ENCODE measurements around the gene TTLL12. TPM values are rescaled to one million over a fixed set of nuclear protein-coding genes. Genes with fewer than 3 reads are reported as not detected.
A peak's percentile ranks its signal among the peaks of the same experiment; 100 is the strongest.

TTLL12 gene
- total and polyA plus RNA-seq, 5 experiments from 2014 or later, result 16.2 to 31.4 (median 26.0) TPM

GRCh38 chr22:43187171-43188099 is 501 bp upstream of the TTLL12 start:
- peak; percentile 93 to 98 (median 95) for DNase-seq
- peak; percentile 89 to 92 for ATAC-seq
- POLR2A ChIA-PET, result interaction anchor here (0.6 to 2.8 kb wide), 11 partner anchors 8 to 1292 kb away, joined by 3 to 33 read pairs (median 4); partner anchors contain the start of genes ARFGAP3, BIK, CYB5R3 and MCAT
- Mint-ChIP-seq H3K27me3 (peaks cover 0 to 2% (median 0%) of the 10 kb centered on the region in 5 donors), H3K4me3 (peak overlapping the region; percentile 74 to 87 (median 83)), H3K4me1 (peaks cover 13 to 30% (median 20%) of the 10 kb centered on the region in 4 donors), H3K36me3 (peaks cover 0 to 2% (median 2%) of the 10 kb centered on the region in 3 donors), H3K9me3 (peaks cover 0 to 3% (median 0%) of the 10 kb centered on the region in 9 donors), H3K27ac (peak overlapping the region; percentile 94 to 99 (median 98))

- no peaks in the 10 kb centered on the region for H3K27me3 Mint-ChIP-seq
- H3K4me1 Mint-ChIP-seq, result peaks cover 15 to 32% (median 23%) of the 10 kb centered on the region in 4 donors
- H3K9me3 Mint-ChIP-seq, result peaks cover 0 to 1% (median 0%) of the 10 kb centered on the region in 9 donors
- peak overlapping the region; percentile 58 to 84 (median 71) for H3K4me3 Mint-ChIP-seq
- H3K27ac Mint-ChIP-seq, result peak overlapping the region in 8 of 10 donors; percentile 3 to 83 (median 64)
- peaks cover 0 to 4% (median 2%) of the 10 kb centered on the region in 3 donors for H3K36me3 Mint-ChIP-seq
- POLR2A ChIA-PET, result interaction anchor here (1.0 to 2.8 kb wide), 3 partner anchors 35 to 171 kb away, joined by 3 to 33 read pairs (median 17); partner anchors contain the start of genes MCAT, PACSIN2 and TSPO
- no peak for ATAC-seq
- peak in 1 of 10 donors; percentile 65 for DNase-seq
Measured at GRCh38 chr22:43185860-43186261, 1.1 kb downstream of the TTLL12 start.

- H3K4me3 Mint-ChIP-seq, result peak overlapping the region in 4 of 10 donors; percentile 20 to 58 (median 54)
- DNase-seq (peak in 1 of 10 donors; percentile 40), ATAC-seq (no peak)
- H3K36me3 Mint-ChIP-seq, result peaks cover 0 to 17% (median 10%) of the 10 kb centered on the region in 3 donors
- H3K4me1 Mint-ChIP-seq, result peaks cover 15 to 30% (median 23%) of the 10 kb centered on the region in 4 donors
- no peaks in the 10 kb centered on the region for H3K9me3 Mint-ChIP-seq
- H3K27ac Mint-ChIP-seq, result peak overlapping the region in 1 of 10 donors; percentile 81
- POLR2A ChIA-PET, result no interaction called here
- no peaks in the 10 kb centered on the region for H3K27me3 Mint-ChIP-seq
Measured at GRCh38 chr22:43183496-43184277, 3.2 kb downstream of the TTLL12 start.

- H3K27ac Mint-ChIP-seq, result peak overlapping the region in 1 of 10 donors; percentile 63
- H3K27me3 Mint-ChIP-seq, result no peaks in the 10 kb centered on the region
- no peak for ATAC-seq
Measured at GRCh38 chr22:43182726-43183125, 4.2 kb downstream of the TTLL12 start.

GRCh38 chr22:43182118-43182517 is 4.8 kb downstream of the TTLL12 start:
- POLR2A ChIA-PET, result no interaction called here
- Mint-ChIP-seq H3K9me3 (no peaks in the 10 kb centered on the region), H3K27ac (no peak overlapping the region), H3K27me3 (no peaks in the 10 kb centered on the region), H3K4me1 (peaks cover 15 to 24% (median 19%) of the 10 kb centered on the region in 4 donors), H3K4me3 (no peak overlapping the region), H3K36me3 (peaks cover 0 to 27% (median 11%) of the 10 kb centered on the region in 3 donors)
- DNase-seq (peak in 1 of 10 donors; percentile 43), ATAC-seq (no peak)

More at GRCh38 chr22:43182726-43183125, 4.2 kb downstream of the TTLL12 start:
- Mint-ChIP-seq H3K4me1 (peaks cover 15 to 25% (median 20%) of the 10 kb centered on the region in 4 donors), H3K9me3 (no peaks in the 10 kb centered on the region), H3K36me3 (peaks cover 0 to 23% (median 11%) of the 10 kb centered on the region in 3 donors), H3K4me3 (no peak overlapping the region)
- POLR2A ChIA-PET, result no interaction called here
- peak in 1 of 10 donors; percentile 44 for DNase-seq

GRCh38 chr22:43181321-43182076 is 5.4 kb downstream of the TTLL12 start:
- POLR2A ChIA-PET, result no interaction called here
- peaks cover 15 to 24% (median 19%) of the 10 kb centered on the region in 4 donors for H3K4me1 Mint-ChIP-seq
- peaks cover 0 to 27% (median 11%) of the 10 kb centered on the region in 3 donors for H3K36me3 Mint-ChIP-seq
- H3K27ac Mint-ChIP-seq, result peak overlapping the region in 1 of 10 donors; percentile 39
- no peak for ATAC-seq
- no peak overlapping the region for H3K4me3 Mint-ChIP-seq
- H3K9me3 Mint-ChIP-seq, result no peaks in the 10 kb centered on the region
- peak in 1 of 10 donors; percentile 42 for DNase-seq
- H3K27me3 Mint-ChIP-seq, result no peaks in the 10 kb centered on the region

- Mint-ChIP-seq H3K27me3 (no peaks in the 10 kb centered on the region), H3K36me3 (peaks cover 0 to 32% (median 11%) of the 10 kb centered on the region in 3 donors), H3K4me1 (peaks cover 11 to 24% (median 17%) of the 10 kb centered on the region in 4 donors), H3K4me3 (no peak overlapping the region), H3K9me3 (no peaks in the 10 kb centered on the region), H3K27ac (no peak overlapping the region)
- POLR2A ChIA-PET, result no interaction called here
- DNase-seq, result peak in 1 of 10 donors; percentile 47
- no peak for ATAC-seq
Measured at GRCh38 chr22:43180670-43181069, 6.3 kb downstream of the TTLL12 start.

- POLR2A ChIA-PET, result no interaction called here
- ATAC-seq (no peak), DNase-seq (peak in 1 of 10 donors; percentile 19)
- H3K4me1 Mint-ChIP-seq, result peaks cover 8 to 18% (median 12%) of the 10 kb centered on the region in 4 donors
- H3K9me3 Mint-ChIP-seq, result no peaks in the 10 kb centered on the region
- H3K4me3 Mint-ChIP-seq, result no peak overlapping the region
- H3K27ac Mint-ChIP-seq, result no peak overlapping the region
- H3K27me3 Mint-ChIP-seq, result no peaks in the 10 kb centered on the region
- H3K36me3 Mint-ChIP-seq, result peaks cover 0 to 34% (median 11%) of the 10 kb centered on the region in 3 donors
Measured at GRCh38 chr22:43179911-43180195, 7.1 kb downstream of the TTLL12 start.

- no peak overlapping the region for H3K4me3 Mint-ChIP-seq
- ATAC-seq, result no peak
Measured at GRCh38 chr22:43179146-43179910, 7.6 kb downstream of the TTLL12 start.

GRCh38 chr22:43177479-43177878 is 9.5 kb downstream of the TTLL12 start:
- POLR2A ChIA-PET, result no interaction called here
- H3K4me3 Mint-ChIP-seq, result no peak overlapping the region
- peak in 1 of 10 donors; percentile 40 for DNase-seq
- no peaks in the 10 kb centered on the region for H3K9me3 Mint-ChIP-seq
- peaks cover 0 to 47% (median 15%) of the 10 kb centered on the region in 3 donors for H3K36me3 Mint-ChIP-seq
- ATAC-seq, result no peak
- H3K27ac Mint-ChIP-seq, result no peak overlapping the region
- H3K4me1 Mint-ChIP-seq, result peaks cover 0 to 6% (median 4%) of the 10 kb centered on the region in 4 donors
- no peaks in the 10 kb centered on the region for H3K27me3 Mint-ChIP-seq

More at GRCh38 chr22:43179146-43179910, 7.6 kb downstream of the TTLL12 start:
- POLR2A ChIA-PET, result interaction anchor here (0.6 kb wide), 1 partner anchor 9 kb away, joined by 3 read pairs; no protein-coding TSS in a partner anchor
- DNase-seq, result peak in 1 of 10 donors; percentile 31
- peaks cover 5 to 15% (median 10%) of the 10 kb centered on the region in 4 donors for H3K4me1 Mint-ChIP-seq
- H3K27ac Mint-ChIP-seq, result no peak overlapping the region
- H3K36me3 Mint-ChIP-seq, result peaks cover 0 to 34% (median 11%) of the 10 kb centered on the region in 3 donors
- no peaks in the 10 kb centered on the region for H3K9me3 Mint-ChIP-seq
- no peaks in the 10 kb centered on the region for H3K27me3 Mint-ChIP-seq

- peaks cover 0 to 51% (median 15%) of the 10 kb centered on the region in 3 donors for H3K36me3 Mint-ChIP-seq
- no peak for ATAC-seq
- H3K9me3 Mint-ChIP-seq, result no peaks in the 10 kb centered on the region
- POLR2A ChIA-PET, result no interaction called here
- H3K4me3 Mint-ChIP-seq, result no peak overlapping the region
- peak in 1 of 10 donors; percentile 24 for DNase-seq
- peak overlapping the region in 2 of 10 donors; percentile 25 to 29 for H3K27ac Mint-ChIP-seq
- peaks cover 0 to 3% (median 0%) of the 10 kb centered on the region in 4 donors for H3K4me1 Mint-ChIP-seq
- H3K27me3 Mint-ChIP-seq, result no peaks in the 10 kb centered on the region
Measured at GRCh38 chr22:43176090-43176489, 10.8 kb downstream of the TTLL12 start.
